ENCODE results near the gene SERPINB10. TPM values are rescaled to one million over a fixed set of nuclear protein-coding genes. Genes with fewer than 3 reads are reported as not detected.

The SERPINB10 gene
- total RNA-seq, 1 experiment from 2014 or later, result not detected

- intact Hi-C loops (cut with micrococcal nuclease), result loop anchor here (1.0 kb wide), 1 partner anchor 12 kb away; no protein-coding TSS in a partner anchor
- Histone ChIP-seq H3K27me3 (ENCODE audit: low read length) (no peaks in the 10 kb centered on the region), H3F3A (ENCODE audit: low read length, unreplicated experiment) (peaks cover 4% of the 10 kb centered on the region), H3K4me1 (ENCODE audit: insufficient read depth, low read length) (peaks cover 12% of the 10 kb centered on the region), H3K9me3 (ENCODE audit: low read length) (no peaks in the 10 kb centered on the region), H3K4me3 (ENCODE audit: low read length) (no peak overlapping the region), H3K27ac (ENCODE audit: low read length) (no peak overlapping the region), H3K79me2 (ENCODE audit: low read length) (peaks cover 50% of the 10 kb centered on the region), H3K9ac (ENCODE audit: low read length) (no peak overlapping the region), H3K9me2 (replicated peaks; ENCODE audit: low read length) (no peaks in the 10 kb centered on the region), H3K4me2 (ENCODE audit: low read length) (no peak overlapping the region), H3K36me3 (ENCODE audit: low read depth, low read length) (peaks cover 10% of the 10 kb centered on the region; the same call in 1 of the 2 replicates), H2AFZ (ENCODE audit: low read length) (no peak overlapping the region), H4K20me1 (ENCODE audit: low read length) (peaks cover 3% of the 10 kb centered on the region; the same call in 1 of the 2 replicates)
- no TSS peak for BruUV-seq (replicated peaks)
- POLR2A ChIA-PET (ENCODE audit: unreplicated experiment), result no interaction called here
- no peak for DNase-seq
- ATAC-seq, result no peak
- no peak for TF ChIP-seq EZH2 (IDR thresholded peaks at IDR 0.05; ENCODE audit: low read length, unreplicated experiment)
- CTCF ChIA-PET, result interaction anchor here (0.7 kb wide), 1 partner anchor 12 kb away, joined by 8 read pairs; no protein-coding TSS in a partner anchor
These were observed 67.9 kb downstream of the SERPINB10 start for GRCh38 chr18:63975628-63976027.

- H3K79me2 ChIP-seq (ENCODE audit: low read length), result peaks cover 36% of the 10 kb centered on the region
- H3K4me3 ChIP-seq (ENCODE audit: low read length), result no peak overlapping the region
- H3K4me1 ChIP-seq (ENCODE audit: insufficient read depth, low read length), result 0 out of 2 replicates have a peak, but pooled peaks cover 3% of the 10 kb centered on the region
- BruUV-seq (replicated peaks), result no TSS peak
- ChIA-PET POLR2A (ENCODE audit: unreplicated experiment) (no interaction called here), CTCF (no interaction called here)
- no peaks in the 10 kb centered on the region for H3K9me3 ChIP-seq (ENCODE audit: low read length)
- ATAC-seq (no peak), DNase-seq (no peak)
- no peaks in the 10 kb centered on the region for H3K9me2 ChIP-seq (replicated peaks; ENCODE audit: low read length)
- H3K36me3 ChIP-seq (ENCODE audit: low read depth, low read length), result peaks cover 19% of the 10 kb centered on the region
- no peaks in the 10 kb centered on the region for H3F3A ChIP-seq (ENCODE audit: low read length, unreplicated experiment)
- H2AFZ ChIP-seq (ENCODE audit: low read length), result no peak overlapping the region
- no peak overlapping the region for H3K9ac ChIP-seq (ENCODE audit: low read length)
- TF ChIP-seq EZH2 (IDR thresholded peaks at IDR 0.05; ENCODE audit: low read length, unreplicated experiment) (no peak), CTCF (conservative IDR thresholded peaks at IDR 0.05; ENCODE audit: low read depth, low read length) (no peak), EZH2phosphoT487 (IDR thresholded peaks at IDR 0.05; ENCODE audit: borderline replicate concordance, low read length) (no peak)
- H4K20me1 ChIP-seq (ENCODE audit: low read length), result peaks cover 3% of the 10 kb centered on the region; the same call in 1 of the 2 replicates
- no peak overlapping the region for H3K27ac ChIP-seq (ENCODE audit: low read length)
- no peaks in the 10 kb centered on the region for H3K27me3 ChIP-seq (ENCODE audit: low read length)
- intact Hi-C loops (cut with micrococcal nuclease), result no loop called here
- no peak overlapping the region for H3K4me2 ChIP-seq (ENCODE audit: low read length)
These were observed 69.3 kb downstream of the SERPINB10 start for GRCh38 chr18:63977040-63977439.

GRCh38 chr18:63979409-63979920 lies 71.7 kb downstream of the SERPINB10 start:
- Histone ChIP-seq H4K20me1 (ENCODE audit: low read length) (peaks cover 3% of the 10 kb centered on the region; the same call in 1 of the 2 replicates), H3K4me2 (ENCODE audit: low read length) (peak overlapping the region; percentile 38; the same call in 1 of the 2 replicates), H3K9ac (ENCODE audit: low read length) (no peak overlapping the region), H3K36me3 (ENCODE audit: low read depth, low read length) (peaks cover 36% of the 10 kb centered on the region), H2AFZ (ENCODE audit: low read length) (no peak overlapping the region), H3K27me3 (ENCODE audit: low read length) (no peaks in the 10 kb centered on the region), H3K4me3 (ENCODE audit: low read length) (no peak overlapping the region), H3F3A (ENCODE audit: low read length, unreplicated experiment) (no peaks in the 10 kb centered on the region), H3K4me1 (ENCODE audit: insufficient read depth, low read length) (0 out of 2 replicates have a peak, but pooled peaks cover 3% of the 10 kb centered on the region), H3K9me3 (ENCODE audit: low read length) (no peaks in the 10 kb centered on the region), H3K9me2 (replicated peaks; ENCODE audit: low read length) (no peaks in the 10 kb centered on the region), H3K27ac (ENCODE audit: low read length) (no peak overlapping the region), H3K79me2 (ENCODE audit: low read length) (peaks cover 26% of the 10 kb centered on the region)
- ChIA-PET CTCF (no interaction called here), POLR2A (ENCODE audit: unreplicated experiment) (no interaction called here)
- DNase-seq (peak; percentile 79), ATAC-seq (peak; percentile 71)
- intact Hi-C loops (cut with micrococcal nuclease), result loop anchor here (1.0 to 2.0 kb wide), 4 partner anchors 16 to 129 kb away; partner anchors contain the start of gene HMSD
- BruUV-seq (replicated peaks), result no TSS peak
- TF ChIP-seq EZH2phosphoT487 (IDR thresholded peaks at IDR 0.05; ENCODE audit: borderline replicate concordance, low read length), result no peak
- no peak for TF ChIP-seq EZH2 (IDR thresholded peaks at IDR 0.05; ENCODE audit: low read length, unreplicated experiment)
- TF ChIP-seq CTCF (conservative IDR thresholded peaks at IDR 0.05; ENCODE audit: low read depth, low read length), result peak; percentile 90
